ENCODE measurements around the gene UQCRFS1.
A peak's percentile ranks its signal among the peaks of the same experiment; 100 is the strongest.
"Not testable (repeated sequence)": the region's sequence is repeated elsewhere in the genome, so short reads cannot be mapped to it uniquely, and the experiment has no call there.

UQCRFS1 gene

GRCh38 chr19:29211562-29212355, 1.2 kb downstream of the UQCRFS1 start:
- H3K9me3 ChIP-seq (ENCODE audit: insufficient read depth, low read depth, low read length), result no peaks in the 10 kb centered on the region
- WGBS (ENCODE audit: extremely low coverage, insufficient coverage, insufficient read length), result no CpG with 5 or more reads among the region's 18 CpGs
- peaks cover 2 to 6% of the 10 kb centered on the region in 2 experiments for H3K36me3 ChIP-seq (ENCODE audit: control insufficient read depth in 1 of 2, insufficient read depth in 2 of 2, low read length in 2 of 2)
- no peaks in the 10 kb centered on the region for H3K27me3 ChIP-seq (ENCODE audit: insufficient read depth, low read length)
- no peak overlapping the region for H4K8ac ChIP-seq (ENCODE audit: low read depth, low read length)
- H3K4me2 ChIP-seq (ENCODE audit: low read length), result peak overlapping the region; percentile 72
- peaks cover 3 to 8% of the 10 kb centered on the region in 2 experiments for H3K4me1 ChIP-seq (ENCODE audit: control insufficient read depth in 1 of 2, insufficient read depth in 2 of 2, low read length in 2 of 2)
- H4K12ac ChIP-seq (ENCODE audit: low read depth, low read length), result no peak overlapping the region
- H2AK5ac ChIP-seq (ENCODE audit: low read length), result no peak overlapping the region
- no peak overlapping the region for H3K14ac ChIP-seq (ENCODE audit: low read length)
- H4K91ac ChIP-seq (ENCODE audit: low read depth, low read length), result no peak overlapping the region
- peak in 1 of 2 donors; percentile 29 for DNase-seq
- H3K79me1 ChIP-seq (ENCODE audit: low read length), result peaks cover 4% of the 10 kb centered on the region
- H2AFZ ChIP-seq (ENCODE audit: insufficient read depth, low read length, poor library complexity), result no peak overlapping the region
- H2BK5ac ChIP-seq (ENCODE audit: low read depth, low read length, poor library complexity), result no peak overlapping the region
- H3K9ac ChIP-seq (ENCODE audit: low read length), result peak overlapping the region; percentile 71
- peak overlapping the region; percentile 94 for H3K4me3 ChIP-seq (ENCODE audit: low read depth, low read length)
- no peak overlapping the region for H3K23ac ChIP-seq (ENCODE audit: low read length)
- H3K4ac ChIP-seq (ENCODE audit: low read depth, low read length), result peak overlapping the region; percentile 40
- no peak overlapping the region for H2BK120ac ChIP-seq (ENCODE audit: insufficient read depth, low read length, poor library complexity)
- no peak overlapping the region for H3K27ac ChIP-seq (ENCODE audit: low read depth, low read length)
- peaks cover 13% of the 10 kb centered on the region for H3K79me2 ChIP-seq (ENCODE audit: control insufficient read depth, insufficient read depth, low read length, poor library complexity)
- H3K18ac ChIP-seq (ENCODE audit: low read length), result no peak overlapping the region
- H2BK12ac ChIP-seq (ENCODE audit: low read length), result no peak overlapping the region

GRCh38 chr19:29211041-29211440, 1.9 kb downstream of the UQCRFS1 start:
- not testable (repeated sequence) for H3K14ac ChIP-seq (ENCODE audit: low read length); H3K4me1 ChIP-seq (ENCODE audit: control insufficient read depth in 1 of 2, insufficient read depth in 2 of 2, low read length in 2 of 2); DNase-seq; H3K9me3 ChIP-seq (ENCODE audit: insufficient read depth, low read depth, low read length); H3K18ac ChIP-seq (ENCODE audit: low read length); H3K27me3 ChIP-seq (ENCODE audit: insufficient read depth, low read length); H3K9ac ChIP-seq (ENCODE audit: low read length); H3K23ac ChIP-seq (ENCODE audit: low read length); H3K4me3 ChIP-seq (ENCODE audit: low read depth, low read length); H3K27ac ChIP-seq (ENCODE audit: low read depth, low read length); H4K8ac ChIP-seq (ENCODE audit: low read depth, low read length); H3K79me1 ChIP-seq (ENCODE audit: low read length); H2BK120ac ChIP-seq (ENCODE audit: insufficient read depth, low read length, poor library complexity); H2BK5ac ChIP-seq (ENCODE audit: low read depth, low read length, poor library complexity); H2BK12ac ChIP-seq (ENCODE audit: low read length); H2AK5ac ChIP-seq (ENCODE audit: low read length); H4K91ac ChIP-seq (ENCODE audit: low read depth, low read length); H4K12ac ChIP-seq (ENCODE audit: low read depth, low read length); H2AFZ ChIP-seq (ENCODE audit: insufficient read depth, low read length, poor library complexity); H3K4me2 ChIP-seq (ENCODE audit: low read length)
- WGBS (ENCODE audit: extremely low coverage, insufficient coverage, insufficient read length), result no CpG with 5 or more reads among the region's 3 CpGs
- Histone ChIP-seq H3K36me3 (ENCODE audit: control insufficient read depth in 1 of 2, insufficient read depth in 2 of 2, low read length in 2 of 2) (peaks cover 2 to 11% of the 10 kb centered on the region in 2 experiments), H3K79me2 (ENCODE audit: control insufficient read depth, insufficient read depth, low read length, poor library complexity) (peaks cover 13% of the 10 kb centered on the region), H3K4ac (ENCODE audit: low read depth, low read length) (peak overlapping the region; percentile 84)

DNA sequence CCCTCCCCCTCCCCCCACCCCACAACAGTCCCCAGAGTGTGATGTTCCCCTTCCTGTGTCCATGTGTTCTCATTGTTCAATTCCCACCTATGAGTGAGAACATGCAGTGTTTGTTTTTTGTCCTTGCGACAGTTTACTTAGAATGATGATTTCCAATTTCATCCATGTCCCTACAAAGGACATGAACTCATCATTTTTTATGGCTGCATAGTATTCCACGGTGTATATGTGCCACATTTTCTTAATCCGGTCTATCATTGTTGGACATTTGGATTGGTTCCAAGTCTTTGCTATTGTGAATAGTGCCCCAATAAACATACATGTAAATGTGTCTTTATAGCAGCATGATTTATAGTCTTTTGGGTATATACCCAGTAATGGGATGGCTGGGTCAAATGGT, 2.4 kb downstream of the UQCRFS1 start:
- H4K8ac ChIP-seq (ENCODE audit: low read depth, low read length); DNase-seq; H3K4me3 ChIP-seq (ENCODE audit: low read depth, low read length); H3K4ac ChIP-seq (ENCODE audit: low read depth, low read length); H3K14ac ChIP-seq (ENCODE audit: low read length); H3K4me1 ChIP-seq (ENCODE audit: control insufficient read depth in 1 of 2, insufficient read depth in 2 of 2, low read length in 2 of 2); H3K18ac ChIP-seq (ENCODE audit: low read length); H2BK120ac ChIP-seq (ENCODE audit: insufficient read depth, low read length, poor library complexity); H4K91ac ChIP-seq (ENCODE audit: low read depth, low read length); H3K79me1 ChIP-seq (ENCODE audit: low read length); H2AFZ ChIP-seq (ENCODE audit: insufficient read depth, low read length, poor library complexity); H3K23ac ChIP-seq (ENCODE audit: low read length); H2AK5ac ChIP-seq (ENCODE audit: low read length); H2BK5ac ChIP-seq (ENCODE audit: low read depth, low read length, poor library complexity); H3K4me2 ChIP-seq (ENCODE audit: low read length); H3K9me3 ChIP-seq (ENCODE audit: insufficient read depth, low read depth, low read length); H3K27ac ChIP-seq (ENCODE audit: low read depth, low read length); H4K12ac ChIP-seq (ENCODE audit: low read depth, low read length); H3K9ac ChIP-seq (ENCODE audit: low read length); H3K27me3 ChIP-seq (ENCODE audit: insufficient read depth, low read length); H2BK12ac ChIP-seq (ENCODE audit: low read length): not testable (repeated sequence)
- WGBS (ENCODE audit: extremely low coverage, insufficient coverage, insufficient read length), result no CpG with 5 or more reads among the region's 3 CpGs
- H3K79me2 ChIP-seq (ENCODE audit: control insufficient read depth, insufficient read depth, low read length, poor library complexity), result peaks cover 13% of the 10 kb centered on the region
- H3K36me3 ChIP-seq (ENCODE audit: control insufficient read depth in 1 of 2, insufficient read depth in 2 of 2, low read length in 2 of 2), result peaks cover 2 to 11% of the 10 kb centered on the region in 2 experiments

DNA sequence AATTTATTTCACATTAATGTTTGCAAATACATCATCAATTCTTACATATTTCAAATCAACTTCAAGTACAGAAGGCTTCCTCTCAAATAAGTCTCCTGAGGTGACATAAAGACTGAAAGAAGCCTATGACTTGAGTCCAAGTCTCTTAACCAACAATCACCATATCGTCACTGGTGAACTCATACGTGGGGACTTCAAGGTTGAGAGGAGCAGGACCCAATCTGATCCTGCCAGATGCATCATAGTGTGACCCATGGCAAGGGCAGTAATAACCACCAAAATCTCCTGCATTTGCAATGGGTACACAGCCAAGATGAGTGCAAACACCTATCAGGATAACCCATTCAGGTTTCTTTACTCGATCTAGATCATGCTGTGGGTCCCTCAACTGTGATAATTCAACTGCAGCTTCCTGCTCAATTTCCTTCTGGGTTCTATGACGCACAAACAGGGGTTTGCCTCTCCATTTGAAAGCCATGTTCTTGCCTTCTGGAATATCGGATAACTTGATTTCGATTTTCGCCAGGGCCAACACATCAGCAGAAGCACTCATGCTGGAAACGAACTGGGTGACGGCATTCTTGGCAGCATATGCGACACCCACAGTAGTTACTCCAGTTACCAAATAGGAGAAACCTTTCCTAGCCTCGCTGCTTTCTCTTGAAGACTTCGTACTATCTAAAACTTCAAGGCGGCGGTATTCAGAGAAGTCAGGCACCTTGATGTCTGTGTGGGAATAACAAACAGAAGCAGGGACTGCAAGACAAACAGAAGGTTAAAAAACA, 5.4 kb downstream of the UQCRFS1 start:
- not testable (repeated sequence) for H3K4ac ChIP-seq (ENCODE audit: low read depth, low read length); H3K4me3 ChIP-seq (ENCODE audit: low read depth, low read length); H3K4me1 ChIP-seq (ENCODE audit: control insufficient read depth in 1 of 2, insufficient read depth in 2 of 2, low read length in 2 of 2); H3K23ac ChIP-seq (ENCODE audit: low read length); H4K8ac ChIP-seq (ENCODE audit: low read depth, low read length); H3K4me2 ChIP-seq (ENCODE audit: low read length); H4K12ac ChIP-seq (ENCODE audit: low read depth, low read length); DNase-seq; H2BK12ac ChIP-seq (ENCODE audit: low read length); H2BK5ac ChIP-seq (ENCODE audit: low read depth, low read length, poor library complexity); H3K18ac ChIP-seq (ENCODE audit: low read length); H3K9me3 ChIP-seq (ENCODE audit: insufficient read depth, low read depth, low read length); H2BK120ac ChIP-seq (ENCODE audit: insufficient read depth, low read length, poor library complexity); H2AFZ ChIP-seq (ENCODE audit: insufficient read depth, low read length, poor library complexity); H4K91ac ChIP-seq (ENCODE audit: low read depth, low read length); H3K14ac ChIP-seq (ENCODE audit: low read length); H3K79me1 ChIP-seq (ENCODE audit: low read length); H3K27me3 ChIP-seq (ENCODE audit: insufficient read depth, low read length); H3K9ac ChIP-seq (ENCODE audit: low read length); H2AK5ac ChIP-seq (ENCODE audit: low read length); H3K27ac ChIP-seq (ENCODE audit: low read depth, low read length)
- peaks cover 2 to 11% of the 10 kb centered on the region in 2 experiments for H3K36me3 ChIP-seq (ENCODE audit: control insufficient read depth in 1 of 2, insufficient read depth in 2 of 2, low read length in 2 of 2)
- WGBS (ENCODE audit: extremely low coverage, insufficient coverage, insufficient read length), result no CpG with 5 or more reads among the region's 14 CpGs
- H3K79me2 ChIP-seq (ENCODE audit: control insufficient read depth, insufficient read depth, low read length, poor library complexity), result peaks cover 11% of the 10 kb centered on the region

Data from trophoblast cell (in vitro differentiated cells and primary cell).